Fibroblast of lung (primary cell): ENCODE results near the gene PRMT7. TPM values are rescaled to one million over a fixed set of nuclear protein-coding genes. Genes with fewer than 3 reads are reported as not detected.

ENCODE experiments used
- DNase-seq, 2 donors: peaks; one replicate each; pipeline versions ENCODE4 v3.0.0 to v3.0.0-alpha.2; 2010; ENCODE audit warnings: low read depth in 2 of 2
- H2AFZ ChIP-seq: 2 replicates; pipeline ENCODE4 v1.5.1; 2012; ENCODE audit warnings: low read length, control low read depth, inconsistent platforms
- H3K27ac ChIP-seq: 2 replicates; pipeline ENCODE4 v1.5.1; 2011; ENCODE audit warnings: low read length, control low read depth; ENCODE audit not compliant: insufficient read depth
- H3K27me3 ChIP-seq: 2 replicates; pipeline ENCODE4 v1.5.1; 2011; ENCODE audit warnings: mild to moderate bottlenecking, low read length; ENCODE audit not compliant: control insufficient read depth, insufficient read depth
- H3K36me3 ChIP-seq: 2 replicates; pipeline ENCODE4 v1.5.1; 2011; ENCODE audit warnings: low read length; ENCODE audit not compliant: control insufficient read depth, insufficient read depth
- H3K4me1 ChIP-seq: 2 replicates; pipeline ENCODE4 v1.5.1; 2011; ENCODE audit warnings: low read length; ENCODE audit not compliant: control insufficient read depth, insufficient read depth; ENCODE audit errors: extremely low read depth
- H3K4me2 ChIP-seq: 2 replicates; pipeline ENCODE4 v1.5.1; 2011; ENCODE audit warnings: low read length, control low read depth; ENCODE audit not compliant: insufficient read depth; ENCODE audit errors: extremely low read depth
- H3K4me3 ChIP-seq, 4 experiments: fragments of 200-600 bp in 1 of 4; sonication (generic) in 1 of 4; replicated peaks in 1 of 4; 2 replicates each; pipeline ENCODE4 v1.5.1; 2011 to 2016; ENCODE audit warnings: low read length in 4 of 4, low read depth in 3 of 4, mild to moderate bottlenecking in 3 of 4, control low read depth in 2 of 4, inconsistent platforms in 1 of 4, mixed read lengths in 1 of 4; ENCODE audit not compliant: insufficient read depth in 1 of 4; ENCODE audit errors: control extremely low read depth in 1 of 4
- H3K79me2 ChIP-seq: 2 replicates; pipeline ENCODE4 v1.5.1; 2012; ENCODE audit warnings: mild to moderate bottlenecking, low read length, inconsistent platforms; ENCODE audit not compliant: control insufficient read depth, insufficient read depth
- H3K9ac ChIP-seq: 2 replicates; pipeline ENCODE4 v1.5.1; 2011; ENCODE audit warnings: mild to moderate bottlenecking, low read length, control low read depth; ENCODE audit not compliant: insufficient read depth
- H3K9me3 ChIP-seq: 2 replicates; pipeline ENCODE4 v1.5.1; 2012; ENCODE audit warnings: low read depth, low read length; ENCODE audit not compliant: control insufficient read depth, insufficient read depth
- H4K20me1 ChIP-seq: 2 replicates; pipeline ENCODE4 v1.5.1; 2011; ENCODE audit warnings: low read length; ENCODE audit not compliant: control insufficient read depth, insufficient read depth; ENCODE audit errors: extremely low read depth
- EZH2 ChIP-seq: IDR thresholded peaks from 2 replicates; pipeline ENCODE4 v1.5.1; 2012; ENCODE audit warnings: low read length, control low read depth, mild to moderate bottlenecking; ENCODE audit errors: missing control alignments
- polyA plus RNA-seq, 2 donors: library from polyadenylated mRNA; depleted of rRNA in 1 of 2; stranded (reverse) in 1 of 2; unstranded in 1 of 2; fragments of >200 nt; gene quantifications; 2 replicates each; pipeline ENCODE4 v1.2.1, GENCODE V29; 2011 to 2012; ENCODE audit warnings: missing spikeins in 1 of 2
- total RNA-seq: library from RNA; depleted of rRNA; stranded (reverse); fragments of >200 nt; gene quantifications from 2 replicates; pipeline ENCODE4 v1.2.1, GENCODE V29; 2014
- TF ChIP-seq, protein P1 (sequence below), 2 donors: IDR thresholded peaks in 1 of 2; conservative IDR thresholded peaks in 1 of 2; 1 replicate in 1 of 2; 2 replicates in 1 of 2; pipeline ENCODE4 v1.5.1; 2011 to 2012; ENCODE audit warnings: low read length in 2 of 2, control low read depth in 1 of 2, inconsistent platforms in 1 of 2, low read depth in 1 of 2, mild to moderate bottlenecking in 1 of 2

The PRMT7 gene
- total and polyA plus RNA-seq, 2 donors (not counting 1 experiment from before 2014, with no cell fraction given) = 24.0 to 39.3 TPM

DNA sequence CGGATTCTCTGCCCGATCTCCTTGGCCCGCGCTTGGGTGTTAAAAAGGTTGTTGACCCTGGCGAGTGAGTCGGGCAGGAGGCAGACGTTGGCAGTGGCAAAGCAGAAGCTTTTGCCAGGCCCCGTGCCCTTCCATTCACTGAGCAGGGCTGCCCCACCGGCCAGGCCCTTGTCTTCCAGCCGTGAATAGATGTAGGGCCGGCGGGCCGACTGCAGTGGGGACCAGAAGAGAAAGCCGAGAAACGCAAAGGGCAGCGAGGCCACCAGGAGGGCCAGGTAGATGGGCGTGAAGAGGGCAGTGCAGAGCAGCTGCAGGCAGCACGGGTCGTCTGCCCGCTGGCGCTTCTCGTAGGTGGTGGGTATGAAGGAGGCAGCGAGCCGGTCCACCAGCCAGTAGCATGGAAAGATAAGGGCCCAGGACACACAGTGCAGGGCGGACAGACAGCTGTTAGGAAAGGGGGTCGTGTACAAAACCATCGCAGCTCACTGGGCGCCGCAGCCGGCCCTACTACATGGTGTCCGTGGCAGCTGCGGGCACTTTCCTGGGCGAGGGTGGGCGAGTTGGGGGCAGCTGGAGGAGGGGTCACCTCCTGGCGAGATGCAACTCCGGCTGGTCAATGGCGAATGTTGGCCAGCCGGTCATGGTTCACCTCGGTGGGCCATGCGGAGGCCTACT, 61.0 kb downstream of the PRMT7 start:
- Histone ChIP-seq H2AFZ (no peak overlapping the region), H3K79me2 (no peaks in the 10 kb centered on the region), H3K9me3 (no peaks in the 10 kb centered on the region), H3K27ac (no peak overlapping the region), H3K9ac (no peak overlapping the region), H4K20me1 (no peaks in the 10 kb centered on the region), H3K27me3 (peaks cover 2% of the 10 kb centered on the region), H3K36me3 (no peaks in the 10 kb centered on the region), H3K4me2 (no peak overlapping the region), H3K4me3 (no peak overlapping the region), H3K4me1 (no peaks in the 10 kb centered on the region)
- TF ChIP-seq, protein P1, sequence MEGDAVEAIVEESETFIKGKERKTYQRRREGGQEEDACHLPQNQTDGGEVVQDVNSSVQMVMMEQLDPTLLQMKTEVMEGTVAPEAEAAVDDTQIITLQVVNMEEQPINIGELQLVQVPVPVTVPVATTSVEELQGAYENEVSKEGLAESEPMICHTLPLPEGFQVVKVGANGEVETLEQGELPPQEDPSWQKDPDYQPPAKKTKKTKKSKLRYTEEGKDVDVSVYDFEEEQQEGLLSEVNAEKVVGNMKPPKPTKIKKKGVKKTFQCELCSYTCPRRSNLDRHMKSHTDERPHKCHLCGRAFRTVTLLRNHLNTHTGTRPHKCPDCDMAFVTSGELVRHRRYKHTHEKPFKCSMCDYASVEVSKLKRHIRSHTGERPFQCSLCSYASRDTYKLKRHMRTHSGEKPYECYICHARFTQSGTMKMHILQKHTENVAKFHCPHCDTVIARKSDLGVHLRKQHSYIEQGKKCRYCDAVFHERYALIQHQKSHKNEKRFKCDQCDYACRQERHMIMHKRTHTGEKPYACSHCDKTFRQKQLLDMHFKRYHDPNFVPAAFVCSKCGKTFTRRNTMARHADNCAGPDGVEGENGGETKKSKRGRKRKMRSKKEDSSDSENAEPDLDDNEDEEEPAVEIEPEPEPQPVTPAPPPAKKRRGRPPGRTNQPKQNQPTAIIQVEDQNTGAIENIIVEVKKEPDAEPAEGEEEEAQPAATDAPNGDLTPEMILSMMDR (conservative IDR thresholded peaks at IDR 0.05 in 1 of 2, IDR thresholded peaks at IDR 0.05 in 1 of 2; ENCODE audit: low read depth in 1 of 2, low read length in 2 of 2) = no peak
- no peak for TF ChIP-seq EZH2
- DNase-seq = no peak

DNA sequence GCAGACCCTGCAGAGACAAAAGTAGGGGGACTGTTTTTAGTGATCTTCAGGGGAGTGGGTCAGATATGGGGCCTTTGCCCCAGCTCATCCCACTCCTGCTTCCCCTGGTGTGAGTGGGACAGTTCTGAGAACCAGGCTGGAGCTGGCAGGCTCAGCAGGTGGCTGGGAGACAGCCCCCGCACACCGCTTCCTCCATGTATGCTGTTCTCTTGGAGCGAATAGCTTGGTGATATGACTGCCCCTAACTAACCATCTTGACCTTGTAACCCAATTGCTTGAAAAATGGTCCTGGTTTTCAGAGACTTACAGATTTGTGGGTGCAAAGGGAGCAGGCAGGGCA, 61.5 kb downstream of the PRMT7 start:
- no peak overlapping the region for H3K4me3 ChIP-seq
- no peak overlapping the region for H3K9ac ChIP-seq
- H3K4me1 ChIP-seq = no peaks in the 10 kb centered on the region
- H3K27ac ChIP-seq = no peak overlapping the region
- H3K79me2 ChIP-seq = no peaks in the 10 kb centered on the region
- TF ChIP-seq EZH2 = no peak
- TF ChIP-seq, protein P1 (conservative IDR thresholded peaks at IDR 0.05 in 1 of 2, IDR thresholded peaks at IDR 0.05 in 1 of 2; ENCODE audit: low read depth in 1 of 2, low read length in 2 of 2) = no peak
- no peak overlapping the region for H2AFZ ChIP-seq
- H3K4me2 ChIP-seq = no peak overlapping the region
- H3K9me3 ChIP-seq = no peaks in the 10 kb centered on the region
- H4K20me1 ChIP-seq = no peaks in the 10 kb centered on the region
- H3K36me3 ChIP-seq = no peaks in the 10 kb centered on the region
- peaks cover 3% of the 10 kb centered on the region for H3K27me3 ChIP-seq
- no peak for DNase-seq

DNA sequence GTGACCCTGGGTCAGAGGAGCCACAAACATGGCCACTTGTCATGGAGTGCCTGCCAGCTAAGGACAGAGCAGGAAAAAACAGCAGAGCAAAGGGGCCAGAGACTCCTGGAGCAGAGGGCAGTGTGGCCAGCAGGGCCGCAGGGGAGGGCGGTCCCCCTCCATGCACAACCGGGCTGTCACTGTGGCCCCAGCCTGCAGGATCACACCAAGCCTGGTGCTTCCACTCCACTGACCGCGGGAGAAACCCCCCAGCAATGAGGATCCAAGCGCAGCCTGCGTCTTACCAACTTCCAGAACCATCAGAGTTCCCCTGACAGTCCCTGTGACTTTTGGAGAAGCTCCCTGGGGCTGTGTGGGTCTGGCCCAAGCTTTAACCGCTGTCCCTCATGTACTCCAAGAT, 62.0 kb downstream of the PRMT7 start:
- DNase-seq = no peak

More for the DNA sequence above, 62.0 kb downstream of the PRMT7 start:
- Histone ChIP-seq H3K9me3 (no peaks in the 10 kb centered on the region), H3K4me3 (no peak overlapping the region), H2AFZ (no peak overlapping the region), H3K27me3 (peaks cover 7% of the 10 kb centered on the region), H3K79me2 (no peaks in the 10 kb centered on the region), H3K36me3 (no peaks in the 10 kb centered on the region), H3K27ac (no peak overlapping the region), H3K4me1 (no peaks in the 10 kb centered on the region), H4K20me1 (no peaks in the 10 kb centered on the region), H3K9ac (no peak overlapping the region), H3K4me2 (no peak overlapping the region)
- TF ChIP-seq EZH2 = no peak
- TF ChIP-seq, protein P1 (conservative IDR thresholded peaks at IDR 0.05 in 1 of 2, IDR thresholded peaks at IDR 0.05 in 1 of 2; ENCODE audit: low read depth in 1 of 2, low read length in 2 of 2) = no peak
